ENCODE data around the gene NPFF. TPM values are rescaled to one million over a fixed set of nuclear protein-coding genes. Genes with fewer than 3 reads are reported as not detected.

NPFF gene
- total RNA-seq, 1 donor from 2014 or later: not detected

GRCh38 chr12:53474077-53474476 is 33.2 kb downstream of the NPFF start:
- no peaks in the 10 kb centered on the region for H3K27me3 ChIP-seq (ENCODE audit: control insufficient read depth, insufficient read depth, low read length)
- no peak for TF ChIP-seq CTCF (IDR thresholded peaks at IDR 0.05; ENCODE audit: insufficient read depth, low read length, poor library complexity, severe bottlenecking)
- no peak overlapping the region for H3K4me3 ChIP-seq (ENCODE audit: low read depth, low read length)
- no peak for DNase-seq (ENCODE audit: low read depth)
- H3K36me3 ChIP-seq (ENCODE audit: control insufficient read depth, insufficient read depth, low read length): no peaks in the 10 kb centered on the region

DNA sequence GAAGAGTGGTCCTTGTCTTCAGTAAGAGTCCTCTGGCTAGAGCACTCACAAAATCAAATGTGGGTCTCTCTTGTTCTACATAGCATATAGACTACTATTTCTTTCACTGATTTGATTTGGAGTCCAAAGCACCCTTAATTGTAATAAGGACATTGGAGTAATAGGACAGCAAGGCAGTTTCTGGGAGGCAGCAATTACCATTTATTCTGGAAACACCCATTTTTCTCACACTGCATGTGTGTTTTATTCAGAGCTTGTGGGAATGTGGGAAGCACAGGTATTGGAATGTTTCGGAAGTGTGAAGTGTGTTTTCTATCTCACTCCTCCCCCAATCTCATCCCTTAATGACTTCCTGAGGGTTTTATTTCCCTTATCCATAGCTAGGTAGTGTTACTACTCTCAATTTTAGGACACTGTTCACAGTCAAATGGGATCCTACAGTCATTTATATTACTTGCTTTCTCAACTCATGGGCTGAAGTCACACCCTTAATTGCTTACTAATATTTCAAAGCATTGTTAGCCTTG is 35.2 kb downstream of the NPFF start:
- no peak for DNase-seq (ENCODE audit: low read depth)
- H3K4me3 ChIP-seq (ENCODE audit: low read depth, low read length): no peak overlapping the region
- peaks cover 2% of the 10 kb centered on the region for H3K36me3 ChIP-seq (ENCODE audit: control insufficient read depth, insufficient read depth, low read length)
- TF ChIP-seq CTCF (IDR thresholded peaks at IDR 0.05; ENCODE audit: insufficient read depth, low read length, poor library complexity, severe bottlenecking): no peak
- H3K27me3 ChIP-seq (ENCODE audit: control insufficient read depth, insufficient read depth, low read length): no peaks in the 10 kb centered on the region

DNA sequence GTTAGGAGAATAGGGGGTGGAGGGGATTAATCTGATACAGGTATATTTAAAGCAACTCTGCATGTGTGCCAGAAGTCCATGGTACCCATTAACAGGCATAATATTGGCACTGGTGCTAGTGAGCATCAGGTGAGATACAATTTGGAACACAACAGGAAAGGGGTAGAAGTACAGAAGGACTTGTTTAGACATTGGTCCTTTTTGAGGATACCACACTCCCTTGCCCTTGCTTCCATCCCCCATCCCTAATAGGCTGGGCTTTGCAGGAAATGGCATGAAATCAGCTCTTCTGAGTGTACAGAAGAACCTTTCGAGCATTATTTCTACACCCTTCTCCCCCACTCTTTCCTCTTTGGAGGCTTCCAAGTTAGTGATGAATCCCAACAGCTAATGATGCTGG is 39.0 kb downstream of the NPFF start:
- no peaks in the 10 kb centered on the region for H3K27me3 ChIP-seq (ENCODE audit: control insufficient read depth, insufficient read depth, low read length)
- peaks cover 4% of the 10 kb centered on the region for H3K36me3 ChIP-seq (ENCODE audit: control insufficient read depth, insufficient read depth, low read length)
- DNase-seq (ENCODE audit: low read depth): no peak
- H3K4me3 ChIP-seq (ENCODE audit: low read depth, low read length): no peak overlapping the region
- TF ChIP-seq CTCF (IDR thresholded peaks at IDR 0.05; ENCODE audit: insufficient read depth, low read length, poor library complexity, severe bottlenecking): no peak

GRCh38 chr12:53467880-53468279 is 39.4 kb downstream of the NPFF start:
- Histone ChIP-seq H3K4me3 (ENCODE audit: low read depth, low read length) (no peak overlapping the region), H3K36me3 (ENCODE audit: control insufficient read depth, insufficient read depth, low read length) (peaks cover 4% of the 10 kb centered on the region), H3K27me3 (ENCODE audit: control insufficient read depth, insufficient read depth, low read length) (no peaks in the 10 kb centered on the region)
- no peak for TF ChIP-seq CTCF (IDR thresholded peaks at IDR 0.05; ENCODE audit: insufficient read depth, low read length, poor library complexity, severe bottlenecking)
- DNase-seq (ENCODE audit: low read depth): no peak

GRCh38 chr12:53467082-53467481 is 40.2 kb downstream of the NPFF start:
- TF ChIP-seq CTCF (IDR thresholded peaks at IDR 0.05; ENCODE audit: insufficient read depth, low read length, poor library complexity, severe bottlenecking): no peak
- Histone ChIP-seq H3K4me3 (ENCODE audit: low read depth, low read length) (no peak overlapping the region), H3K36me3 (ENCODE audit: control insufficient read depth, insufficient read depth, low read length) (peaks cover 4% of the 10 kb centered on the region), H3K27me3 (ENCODE audit: control insufficient read depth, insufficient read depth, low read length) (no peaks in the 10 kb centered on the region)
- no peak for DNase-seq (ENCODE audit: low read depth)

DNA sequence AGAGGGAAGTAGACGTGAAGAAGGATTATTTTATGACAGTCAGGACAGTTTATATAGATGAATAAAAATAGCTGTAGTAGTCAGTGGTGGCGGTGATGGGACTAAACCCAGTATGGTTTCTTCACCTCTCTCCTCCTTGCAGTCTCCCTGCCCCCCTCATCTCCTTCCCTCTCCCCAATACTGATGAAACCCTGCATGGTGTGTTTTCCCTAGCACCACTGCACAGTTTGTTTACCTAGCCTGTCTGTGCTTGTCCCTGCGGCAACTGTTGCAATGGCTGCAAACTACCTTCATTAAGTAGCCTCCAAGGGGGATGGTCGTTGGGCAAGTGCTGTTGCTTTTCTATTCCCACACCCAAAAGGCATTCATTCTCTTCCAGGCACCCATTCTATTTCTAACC is 40.6 kb downstream of the NPFF start:
- TF ChIP-seq CTCF (IDR thresholded peaks at IDR 0.05; ENCODE audit: insufficient read depth, low read length, poor library complexity, severe bottlenecking): no peak
- peaks cover 4% of the 10 kb centered on the region for H3K36me3 ChIP-seq (ENCODE audit: control insufficient read depth, insufficient read depth, low read length)
- no peak for DNase-seq (ENCODE audit: low read depth)
- H3K4me3 ChIP-seq (ENCODE audit: low read depth, low read length): no peak overlapping the region
- H3K27me3 ChIP-seq (ENCODE audit: control insufficient read depth, insufficient read depth, low read length): no peaks in the 10 kb centered on the region

Data from kidney epithelial cell (primary cell).